Epithelial cell of esophagus (primary cell): Measurements from ENCODE around the gene CHMP5.

Experiments used
- DNase-seq: peaks from one replicate; pipeline ENCODE4 v3.0.0; 2010; ENCODE audit warnings: low read depth
- H3K4me3 ChIP-seq: 2 replicates; pipeline ENCODE4 v1.5.1; 2011; ENCODE audit warnings: mild to moderate bottlenecking, low read length, control low read depth
- CTCF ChIP-seq: IDR thresholded peaks from 2 replicates; pipeline ENCODE4 v1.5.1; 2011; ENCODE audit warnings: low read depth, mild to moderate bottlenecking, low read length, control low read depth, inconsistent platforms; ENCODE audit not compliant: insufficient read depth; ENCODE audit errors: missing control alignments

The CHMP5 gene

GRCh38 chr9:33263131-33264002, 1.5 kb upstream of the CHMP5 start:
- DNase-seq: peak; percentile 32
- no peak for TF ChIP-seq CTCF
- peak overlapping the region; percentile 92 for H3K4me3 ChIP-seq

DNA sequence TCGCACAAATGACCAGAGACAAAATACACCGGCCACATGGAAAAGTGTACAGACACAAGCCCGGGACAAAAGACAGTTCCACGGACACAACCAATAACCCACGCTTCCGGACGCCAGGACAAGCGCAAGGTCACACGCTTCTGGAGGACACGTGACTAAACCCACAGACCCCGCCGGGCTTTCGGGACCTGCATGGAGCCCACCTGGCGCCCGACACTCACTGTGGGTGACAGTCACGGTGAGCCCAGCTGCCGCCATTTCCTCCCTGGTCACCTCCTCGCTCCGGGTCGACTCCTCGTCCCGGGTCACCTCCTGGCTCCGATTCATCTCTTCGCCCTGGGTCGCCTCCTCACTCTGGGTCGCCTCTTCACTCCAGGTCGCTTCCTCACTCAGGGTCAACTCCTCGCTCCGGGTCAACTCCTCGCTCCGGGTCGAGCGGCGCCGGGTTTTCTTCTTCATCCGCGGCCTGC, 811 bp upstream of the CHMP5 start:
- peak; percentile 15 for DNase-seq
- no peak for TF ChIP-seq CTCF
- peak overlapping the region; percentile 92 for H3K4me3 ChIP-seq

DNA sequence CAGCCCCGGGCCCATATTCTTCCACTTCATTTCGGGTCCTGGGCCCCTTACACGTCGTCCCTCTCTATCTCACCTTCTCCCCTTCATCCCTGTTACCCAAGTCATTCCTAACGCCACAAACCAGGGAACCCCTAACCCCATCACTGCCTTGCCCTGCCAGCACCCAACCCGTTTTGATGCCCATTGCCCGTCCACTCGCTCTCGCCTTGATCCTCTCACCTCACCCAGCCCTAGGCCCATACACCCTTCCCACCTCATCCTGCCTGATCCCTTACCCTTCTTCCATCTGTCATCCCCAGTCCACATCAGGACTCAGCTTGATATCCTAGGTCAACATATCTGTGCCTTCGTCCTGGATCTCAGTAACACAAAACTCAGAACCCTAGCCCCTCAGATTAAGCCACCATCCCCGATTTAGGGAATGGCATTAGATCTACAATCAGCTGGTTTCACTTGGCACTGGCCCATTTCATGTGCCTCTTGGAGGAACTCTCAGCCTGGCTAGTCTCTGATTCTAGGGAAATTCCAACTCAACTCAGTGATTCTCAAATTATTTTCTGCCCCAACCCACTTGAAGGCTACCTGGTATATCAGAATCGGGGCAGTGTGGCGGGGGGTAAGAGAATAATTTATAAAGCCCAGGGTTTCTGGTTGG, 489 bp downstream of the CHMP5 start:
- peak overlapping the region; percentile 83 for H3K4me3 ChIP-seq
- no peak for DNase-seq
- no peak for TF ChIP-seq CTCF

DNA sequence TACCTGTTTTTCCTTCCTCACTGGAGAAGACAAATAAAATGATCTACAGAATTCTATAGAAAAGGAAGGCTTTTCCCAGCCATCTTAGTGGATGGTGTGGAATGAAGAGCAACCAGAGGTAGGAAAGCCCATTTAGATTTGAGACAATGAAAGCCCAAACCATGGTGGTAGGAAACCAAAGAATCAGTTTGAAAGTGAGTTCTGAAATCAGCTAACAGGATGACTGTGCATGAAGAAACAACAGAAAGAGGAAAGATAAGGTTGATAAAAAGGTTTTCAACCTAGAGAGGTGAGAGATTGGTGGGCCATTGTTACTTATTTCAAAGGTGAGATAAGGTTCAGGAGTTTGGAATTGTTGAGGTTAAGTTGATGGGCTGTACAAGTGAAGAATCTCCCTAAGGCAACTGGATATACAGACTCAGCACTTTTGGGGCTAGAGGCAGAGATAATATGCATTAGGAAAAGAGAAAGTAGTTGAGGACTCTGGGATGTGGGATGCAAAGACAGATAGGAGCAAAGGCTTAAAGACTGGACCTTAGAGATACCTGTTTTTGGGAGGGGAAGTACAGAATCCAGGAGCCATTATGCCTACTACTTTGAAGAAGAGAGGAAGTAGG, 2.4 kb downstream of the CHMP5 start:
- no peak overlapping the region for H3K4me3 ChIP-seq
- no peak for TF ChIP-seq CTCF
- DNase-seq: no peak

DNA sequence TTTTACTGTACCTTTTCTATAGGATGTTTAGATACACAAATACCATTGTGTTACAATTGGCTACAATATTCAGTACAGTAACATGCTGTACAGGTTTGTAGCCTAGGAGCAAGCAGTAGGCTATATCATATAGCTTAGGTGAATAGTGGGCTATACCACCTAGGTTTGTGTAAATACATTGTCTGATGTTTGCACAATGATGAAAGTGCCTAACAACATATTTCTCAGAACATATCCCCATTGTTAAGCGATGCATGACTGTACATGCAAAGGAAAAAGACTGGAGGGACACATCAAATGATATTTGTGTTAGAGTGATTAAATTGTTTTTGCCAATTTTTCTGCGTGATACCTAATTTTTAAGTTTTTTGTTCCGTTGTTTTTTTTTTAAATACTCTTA, 5.3 kb downstream of the CHMP5 start:
- TF ChIP-seq CTCF: no peak
- H3K4me3 ChIP-seq: no peak overlapping the region

DNA sequence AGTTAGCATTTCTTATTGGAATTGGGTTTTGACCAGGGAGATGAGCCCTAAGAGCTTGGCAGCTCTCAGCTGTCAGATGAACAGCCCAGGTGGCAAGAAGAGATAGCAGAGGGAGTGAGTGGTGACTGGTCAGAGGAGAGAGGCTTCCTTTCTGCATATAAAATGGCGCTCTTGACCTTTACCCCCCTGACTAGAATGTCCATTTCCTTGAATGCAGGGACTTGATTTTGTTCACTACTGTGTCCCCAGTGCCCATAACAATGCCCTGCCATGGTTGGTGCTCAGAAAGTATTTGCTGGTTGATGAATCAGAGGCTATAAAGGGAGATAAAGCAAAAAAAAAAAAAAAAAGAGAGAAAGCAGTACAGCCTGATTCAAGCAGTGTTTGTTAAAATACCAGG, 7.2 kb downstream of the CHMP5 start:
- no peak overlapping the region for H3K4me3 ChIP-seq
- no peak for TF ChIP-seq CTCF
- DNase-seq: no peak

More for the DNA sequence above, 5.3 kb downstream of the CHMP5 start:
- peak; percentile 58 for DNase-seq
